Breast epithelium (tissue), 4 donors: ENCODE measurements around the gene STX10. TPM values are rescaled to one million over a fixed set of nuclear protein-coding genes. Genes with fewer than 3 reads are reported as not detected.

Experiments
- DNase-seq, 2 donors: peaks; one replicate each; pipeline ENCODE4 v3.0.0-alpha.2; 2019; ENCODE audit warnings: low spot score in 2 of 2
- H3K27ac ChIP-seq, 2 donors: fragments of 200-600 bp; sonication (generic) in 1 of 2; one replicate each; pipeline ENCODE4 v1.5.1; 2016 to 2019; ENCODE audit warnings: mild to moderate bottlenecking in 1 of 2
- H3K27me3 ChIP-seq, 2 donors: fragments of 200-600 bp; sonication (generic) in 1 of 2; one replicate each; pipeline versions ENCODE4 v1.5.1 to v1.6.0; 2017 to 2019; ENCODE audit warnings: control low read depth in 1 of 2, mild to moderate bottlenecking in 1 of 2
- H3K36me3 ChIP-seq: fragments of 200-600 bp; one replicate; pipeline ENCODE4 v1.5.1; 2019
- H3K4me1 ChIP-seq, 2 donors: fragments of 200-600 bp; sonication (generic); one replicate each; pipeline ENCODE4 v1.5.1; 2016 to 2019; ENCODE audit warnings: control low read depth in 1 of 2
- H3K4me3 ChIP-seq, 3 donors: fragments of 200-600 bp; sonication (generic); 1 replicate in 2 of 3; 2 replicates in 1 of 3; pipeline ENCODE4 v1.5.1; 2016 to 2019; ENCODE audit warnings: mild to moderate bottlenecking in 3 of 3, moderate library complexity in 2 of 3
- H3K9me3 ChIP-seq, 2 donors: fragments of 200-600 bp; sonication (generic) in 1 of 2; one replicate each; pipeline ENCODE4 v1.5.1; 2016 to 2019; ENCODE audit warnings: control low read depth in 1 of 2
- CTCF ChIP-seq, 3 donors: fragments of 450-650 bp; IDR thresholded peaks; one replicate each; pipeline ENCODE4 v1.5.1; 2016 to 2017; ENCODE audit warnings: antibody characterized with exemption in 3 of 3, mild to moderate bottlenecking in 3 of 3, moderate library complexity in 3 of 3
- POLR2A ChIP-seq: fragments of 450-650 bp; IDR thresholded peaks from one replicate; pipeline ENCODE4 v1.6.1; 2016; ENCODE audit warnings: antibody characterized with exemption, mild to moderate bottlenecking, moderate library complexity
- POLR2AphosphoS5 ChIP-seq, 3 donors: sonication (generic); formaldehyde crosslinking; IDR thresholded peaks; one replicate each; pipeline ENCODE4 v1.6.1; 2017; ENCODE audit warnings: antibody characterized with exemption in 3 of 3
- intact Hi-C: fragments of 100-400 bp; cut with DNase I; formaldehyde crosslinking; loops from one replicate; pipeline ENCODE4 v1.15.1; 2023; ENCODE audit warnings: low total_unique reads
- total RNA-seq, 3 donors: library from RNA; depleted of rRNA; stranded (reverse); fragments of >200 nt; gene quantifications; one replicate each; pipeline ENCODE4 v1.1.0, GENCODE V29; 2016

Gene STX10
- total RNA-seq, 3 donors from 2014 or later = 74.6 to 78.3 (median 75.2) TPM

- intact Hi-C loops = no loop called here
- H3K27ac ChIP-seq = peak overlapping the region in 1 of 2 donors; percentile 32
These were observed 54.8 kb downstream of the STX10 start for GRCh38 chr19:13095393-13095784.

DNA sequence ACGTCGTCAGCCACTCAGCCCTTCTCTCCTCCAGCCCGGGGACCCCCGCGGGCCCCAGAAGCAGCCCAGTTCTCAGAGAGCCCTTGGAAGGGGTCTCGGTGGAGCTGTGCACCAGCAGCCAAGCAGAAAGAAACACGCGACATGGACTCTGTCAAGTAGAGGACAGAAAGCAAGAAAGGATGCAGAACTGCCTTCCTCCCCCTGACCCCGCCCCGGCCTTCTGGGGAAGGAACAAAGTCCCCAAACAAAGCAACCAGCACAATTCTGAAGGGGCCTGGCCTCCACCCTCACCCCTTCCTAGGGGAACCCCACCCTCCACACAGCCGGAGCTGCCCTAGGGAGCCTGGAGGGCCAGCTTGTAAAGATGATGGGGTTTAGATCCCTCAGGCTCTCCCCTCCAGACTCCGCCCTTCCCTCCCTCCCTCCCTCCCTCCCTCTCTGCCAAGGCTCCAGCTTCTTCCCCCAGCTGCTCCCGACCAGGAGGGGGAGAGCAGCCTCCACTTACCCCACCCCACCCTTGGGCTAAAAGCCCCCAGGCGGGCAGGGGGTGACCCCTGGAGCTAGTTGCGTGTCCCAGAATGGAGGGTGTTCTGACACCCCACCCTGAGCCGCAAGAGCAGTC is 55.3 kb downstream of the STX10 start:
- Histone ChIP-seq H3K27me3 (no peaks in the 10 kb centered on the region), H3K27ac (peak overlapping the region in 1 of 2 donors; percentile 32), H3K4me1 (peaks cover 6 to 9% of the 10 kb centered on the region in 2 donors), H3K4me3 (peak overlapping the region in 1 of 3 donors; percentile 28), H3K9me3 (no peaks in the 10 kb centered on the region), H3K36me3 (no peaks in the 10 kb centered on the region)
- TF ChIP-seq CTCF (IDR thresholded peaks at IDR 0.05) (no peak), POLR2AphosphoS5 (IDR thresholded peaks at IDR 0.05) (no peak), POLR2A (no peak)
- intact Hi-C loops = no loop called here
- DNase-seq = no peak

More at GRCh38 chr19:13095393-13095784, 54.8 kb downstream of the STX10 start:
- Histone ChIP-seq H3K4me1 (peaks cover 6 to 9% of the 10 kb centered on the region in 2 donors), H3K9me3 (no peaks in the 10 kb centered on the region), H3K36me3 (no peaks in the 10 kb centered on the region), H3K4me3 (peak overlapping the region in 1 of 3 donors; percentile 28), H3K27me3 (no peaks in the 10 kb centered on the region)
- DNase-seq = no peak
- TF ChIP-seq POLR2A (no peak), CTCF (IDR thresholded peaks at IDR 0.05) (no peak), POLR2AphosphoS5 (IDR thresholded peaks at IDR 0.05) (no peak)

DNA sequence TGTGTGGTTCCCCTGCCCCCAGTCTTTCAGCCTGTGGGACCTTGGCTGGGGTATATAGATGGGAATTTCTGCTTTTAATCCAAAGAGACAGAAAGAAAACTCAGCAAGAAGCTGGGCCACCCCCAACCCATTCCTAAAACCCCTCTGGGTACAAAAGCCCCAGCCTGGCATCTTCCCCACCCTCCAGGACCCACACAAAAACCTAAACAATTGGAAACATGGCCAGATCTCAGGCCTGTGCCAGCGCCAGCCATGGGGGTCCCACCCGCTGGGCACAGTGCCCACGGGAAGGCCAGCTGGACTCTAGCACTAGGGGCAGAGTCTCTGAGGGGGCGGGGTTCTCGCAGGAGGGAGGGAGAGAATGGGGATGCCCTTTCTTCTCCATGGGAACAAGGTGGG is 56.1 kb downstream of the STX10 start:
- intact Hi-C loops = no loop called here
- peaks cover 9 to 10% of the 10 kb centered on the region in 2 donors for H3K4me1 ChIP-seq

More for the DNA sequence above, 56.1 kb downstream of the STX10 start:
- no peaks in the 10 kb centered on the region for H3K9me3 ChIP-seq
- peak overlapping the region; percentile 88 to 90 for H3K27ac ChIP-seq
- no peak overlapping the region for H3K4me3 ChIP-seq
- no peaks in the 10 kb centered on the region for H3K36me3 ChIP-seq
- H3K27me3 ChIP-seq = no peaks in the 10 kb centered on the region
- DNase-seq = no peak
- TF ChIP-seq POLR2AphosphoS5 (IDR thresholded peaks at IDR 0.05) (no peak), POLR2A (no peak), CTCF (IDR thresholded peaks at IDR 0.05) (no peak)

Other genes with a start within 250 kb of the STX10 start
- under 1 TPM in 1 of 3 donors, not detected in 2; 0.44 TPM for gene SYCE2, start 231.1 kb downstream of the STX10 start, total RNA-seq
- 10 to 100 TPM; 26.1 to 53.7 (median 40.7) TPM for gene FARSA, start 216.7 kb downstream of the STX10 start, total RNA-seq
- 100 to 1,000 TPM; 301 to 410 (median 305) TPM for gene CALR, start 211.8 kb downstream of the STX10 start, total RNA-seq
- gene RAD23A, start 204.5 kb downstream of the STX10 start, total RNA-seq = 10 to 100 TPM; 65.9 to 84.3 (median 66.5) TPM
- gene GADD45GIP1, start 193.2 kb downstream of the STX10 start, total RNA-seq = 10 to 100 TPM; 30.3 to 44.2 (median 31.5) TPM
- not detected for gene DAND5, start 180.8 kb downstream of the STX10 start, total RNA-seq
- 10 to 100 TPM; 43.6 to 53.9 (median 52.8) TPM for gene NFIX, start 154.9 kb downstream of the STX10 start, total RNA-seq
- 10 to 100 TPM in 1 of 3 donors, 1 to 10 TPM in 2; 7.0 to 21.0 (median 9.2) TPM for gene LYL1, start 47.5 kb downstream of the STX10 start, total RNA-seq
- 10 to 100 TPM; 29.7 to 37.4 (median 31.7) TPM for gene TRMT1, start 33.6 kb downstream of the STX10 start, total RNA-seq
- gene NACC1, start 32.1 kb downstream of the STX10 start, total RNA-seq = 10 to 100 TPM in 2 of 3 donors, 1 to 10 TPM in 1; 8.5 to 20.5 (median 19.7) TPM
- 100 to 1,000 TPM in 1 of 3 donors, 10 to 100 TPM in 2; 20.6 to 146 (median 79.6) TPM for gene IER2, start within 50 bp of the STX10 start, total RNA-seq